HG02798 (cell line): ENCODE data around the gene SLC30A3.
A peak's percentile ranks its signal among the peaks of the same experiment; 100 is the strongest.
"Not testable (repeated sequence)": the region's sequence is repeated elsewhere in the genome, so short reads cannot be mapped to it uniquely, and the experiment has no call there.

Source experiments
- ATAC-seq: cut with Tn5 transposase; IDR thresholded peaks from one replicate; pipeline ENCODE4 v1.9.1; 2021; ENCODE audit warnings: mild to moderate bottlenecking; ENCODE audit not compliant: unreplicated experiment, poor library complexity

SLC30A3 gene, protein sequence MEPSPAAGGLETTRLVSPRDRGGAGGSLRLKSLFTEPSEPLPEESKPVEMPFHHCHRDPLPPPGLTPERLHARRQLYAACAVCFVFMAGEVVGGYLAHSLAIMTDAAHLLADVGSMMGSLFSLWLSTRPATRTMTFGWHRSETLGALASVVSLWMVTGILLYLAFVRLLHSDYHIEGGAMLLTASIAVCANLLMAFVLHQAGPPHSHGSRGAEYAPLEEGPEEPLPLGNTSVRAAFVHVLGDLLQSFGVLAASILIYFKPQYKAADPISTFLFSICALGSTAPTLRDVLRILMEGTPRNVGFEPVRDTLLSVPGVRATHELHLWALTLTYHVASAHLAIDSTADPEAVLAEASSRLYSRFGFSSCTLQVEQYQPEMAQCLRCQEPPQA

DNA sequence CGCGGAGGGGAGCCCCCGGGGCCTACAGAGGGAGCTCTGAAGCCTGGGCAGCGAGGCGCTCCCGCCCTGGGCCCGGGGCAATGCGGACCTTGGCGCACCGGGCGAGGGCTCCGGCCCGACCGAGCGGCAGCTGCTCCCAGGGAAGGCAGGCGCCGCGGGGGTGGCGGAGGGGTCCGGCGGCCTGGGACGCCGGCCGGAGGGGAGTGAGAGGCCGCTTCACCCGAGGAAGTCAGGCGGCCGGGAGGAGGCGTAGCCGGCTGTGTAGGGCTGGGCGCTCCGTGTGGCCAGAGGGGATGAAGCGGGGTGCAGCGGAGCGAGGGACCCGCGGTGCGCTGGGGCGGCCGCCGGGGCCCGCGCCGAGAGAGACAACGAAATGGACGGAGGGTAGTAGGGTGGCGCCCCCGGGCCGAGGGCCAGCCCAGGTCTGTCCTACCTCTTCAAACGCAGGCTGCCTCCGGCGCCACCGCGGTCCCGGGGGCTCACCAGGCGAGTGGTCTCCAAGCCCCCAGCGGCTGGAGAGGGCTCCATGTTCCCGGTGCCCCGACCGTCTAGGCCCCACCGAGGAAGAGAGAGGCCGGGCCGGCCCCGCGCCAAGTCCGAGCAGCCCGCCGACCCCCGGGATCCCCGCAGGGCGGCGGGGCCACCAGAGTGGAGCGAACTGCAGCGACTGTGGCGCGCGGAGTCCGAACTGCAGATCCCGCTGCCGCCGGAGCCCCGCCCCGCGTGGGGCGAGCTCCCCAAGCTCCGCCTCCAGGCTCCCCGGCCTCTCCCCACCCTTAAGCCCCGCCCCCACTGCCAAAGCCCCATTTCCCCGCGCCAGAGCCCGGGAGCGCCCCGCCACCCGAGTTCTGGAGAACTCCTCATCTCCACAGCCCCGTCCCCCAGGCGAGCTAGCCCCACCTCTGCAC lies at the start of gene SLC30A3:
SLC30A3 (minus strand) TSS at position 669 of the 908 bp plus-strand sequence; CDS start at position 528, 141 bp downstream.
- peak; percentile 57 for ATAC-seq

DNA sequence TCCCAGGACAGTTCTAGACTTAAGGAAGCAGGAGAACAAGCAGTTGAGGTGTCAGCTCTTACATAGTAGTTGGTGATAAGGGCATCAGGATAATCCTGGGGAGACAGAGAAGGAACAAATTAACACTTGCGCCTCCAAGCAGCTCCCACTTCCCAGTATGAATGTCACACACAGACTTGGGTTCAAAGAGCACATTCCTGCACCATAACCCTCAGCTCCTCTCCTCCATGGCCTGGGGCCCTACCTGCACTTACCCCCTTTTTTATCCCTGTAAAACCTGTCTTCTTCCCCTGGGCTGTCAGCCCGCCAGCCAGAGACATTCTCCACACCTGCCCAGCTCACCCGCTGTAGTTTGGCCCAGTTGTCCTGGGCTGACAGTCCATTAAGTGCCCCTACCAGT lies 49.3 kb upstream of the SLC30A3 start:
- no peak for ATAC-seq

DNA sequence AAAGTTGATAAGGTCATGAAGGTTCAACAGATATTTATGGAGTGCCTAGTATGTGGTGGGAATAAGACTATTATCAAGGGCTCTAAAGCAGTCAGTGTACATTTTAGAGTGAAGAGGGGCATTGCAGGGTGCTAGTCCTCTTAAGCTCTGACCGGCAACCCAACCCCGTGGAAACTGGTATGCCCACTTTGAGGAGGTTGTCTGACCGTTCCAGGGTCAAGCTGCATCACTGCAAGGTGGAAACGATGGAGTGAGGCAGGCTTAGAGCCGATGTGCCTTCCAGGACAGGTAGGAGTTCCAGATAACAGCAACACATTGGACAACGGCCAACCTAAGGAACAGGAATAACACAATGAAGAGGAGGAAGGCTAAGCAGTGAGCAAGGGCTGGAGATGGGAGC lies 46.8 kb upstream of the SLC30A3 start:
- no peak for ATAC-seq

DNA sequence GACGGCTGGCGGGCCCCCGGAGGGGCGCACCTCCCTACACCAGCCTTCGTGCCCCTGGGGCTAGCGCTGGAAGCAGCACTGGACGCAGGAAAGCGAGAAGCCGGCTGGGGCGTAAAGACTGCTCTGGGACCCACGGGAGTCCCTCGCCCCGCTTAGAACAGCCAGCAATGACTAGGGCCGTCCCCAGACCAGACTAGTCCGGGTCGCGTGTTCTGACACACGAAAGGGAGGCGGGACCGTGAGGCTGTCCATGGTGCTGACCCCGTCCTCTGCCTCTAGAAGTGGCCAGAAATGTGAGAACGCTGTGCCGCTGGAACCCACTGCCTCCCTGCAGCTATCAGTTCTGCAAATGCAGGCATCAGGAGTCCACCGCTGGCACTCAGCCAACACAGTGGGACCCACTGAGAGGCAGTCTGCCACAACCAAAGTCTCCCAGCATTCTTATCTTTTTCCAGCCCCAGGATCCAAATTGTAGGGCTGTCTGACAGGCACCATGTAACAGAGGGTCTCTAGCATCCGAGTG lies 45.6 kb upstream of the SLC30A3 start, which contains the start of gene UCN:
UCN (minus strand) TSS at position 87 of the 523 bp plus-strand sequence. CDS start 550 bp downstream, outside the sequence.
- ATAC-seq, result no peak

DNA sequence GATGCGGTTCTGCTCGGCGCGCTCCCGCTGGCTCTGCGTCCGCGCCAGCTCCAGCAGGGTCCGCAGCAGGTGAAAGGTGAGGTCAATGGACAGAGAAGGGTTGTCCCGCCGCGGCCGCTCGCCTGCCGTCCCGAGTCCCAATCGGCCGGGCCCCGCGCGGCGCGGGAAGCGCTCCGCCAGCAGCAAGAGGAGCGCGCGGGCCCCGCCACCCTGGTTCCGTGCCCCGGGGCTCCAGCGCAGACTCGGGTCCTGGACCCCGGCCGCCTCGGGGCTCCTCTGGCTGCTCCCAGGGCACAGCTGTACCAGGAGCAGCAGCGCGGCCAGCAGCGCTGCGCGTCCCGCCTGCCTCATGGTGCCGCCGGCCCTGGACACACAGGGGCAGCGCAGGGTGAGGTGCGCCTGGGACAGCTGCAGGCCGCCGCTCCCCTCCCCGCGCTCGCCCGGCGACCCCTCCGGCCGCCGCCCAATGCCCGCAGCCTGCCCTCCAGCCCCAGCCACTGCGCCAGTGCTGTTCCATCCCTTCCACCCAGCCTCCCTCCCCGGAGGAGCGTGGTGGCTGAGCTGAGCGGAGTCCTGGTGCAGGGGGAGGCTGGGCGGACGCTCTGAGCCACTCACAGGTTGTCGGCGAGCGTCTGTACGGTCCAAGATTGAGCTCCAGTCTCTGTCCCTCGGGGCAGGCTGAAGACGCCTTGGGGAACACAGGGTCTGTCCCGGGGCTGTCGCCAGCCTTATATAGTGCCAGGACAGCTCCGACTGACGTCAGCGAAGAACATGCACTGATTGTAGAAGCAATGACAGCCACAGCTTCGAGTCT lies 44.9 kb upstream of the SLC30A3 start:
- ATAC-seq, result no peak

DNA sequence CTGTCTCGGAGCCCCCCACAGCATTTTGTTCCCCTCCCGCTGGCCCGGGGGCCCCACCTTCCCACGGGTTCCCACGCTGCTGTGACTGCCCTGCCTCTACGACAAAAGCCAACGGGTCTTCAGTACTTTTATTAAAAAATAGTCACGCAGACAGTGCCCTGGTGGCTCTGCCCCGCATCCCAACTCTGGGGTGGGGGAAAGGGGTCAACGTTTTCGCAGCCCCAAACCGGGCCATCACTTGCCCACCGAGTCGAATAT lies 44.4 kb upstream of the SLC30A3 start:
- no peak for ATAC-seq

DNA sequence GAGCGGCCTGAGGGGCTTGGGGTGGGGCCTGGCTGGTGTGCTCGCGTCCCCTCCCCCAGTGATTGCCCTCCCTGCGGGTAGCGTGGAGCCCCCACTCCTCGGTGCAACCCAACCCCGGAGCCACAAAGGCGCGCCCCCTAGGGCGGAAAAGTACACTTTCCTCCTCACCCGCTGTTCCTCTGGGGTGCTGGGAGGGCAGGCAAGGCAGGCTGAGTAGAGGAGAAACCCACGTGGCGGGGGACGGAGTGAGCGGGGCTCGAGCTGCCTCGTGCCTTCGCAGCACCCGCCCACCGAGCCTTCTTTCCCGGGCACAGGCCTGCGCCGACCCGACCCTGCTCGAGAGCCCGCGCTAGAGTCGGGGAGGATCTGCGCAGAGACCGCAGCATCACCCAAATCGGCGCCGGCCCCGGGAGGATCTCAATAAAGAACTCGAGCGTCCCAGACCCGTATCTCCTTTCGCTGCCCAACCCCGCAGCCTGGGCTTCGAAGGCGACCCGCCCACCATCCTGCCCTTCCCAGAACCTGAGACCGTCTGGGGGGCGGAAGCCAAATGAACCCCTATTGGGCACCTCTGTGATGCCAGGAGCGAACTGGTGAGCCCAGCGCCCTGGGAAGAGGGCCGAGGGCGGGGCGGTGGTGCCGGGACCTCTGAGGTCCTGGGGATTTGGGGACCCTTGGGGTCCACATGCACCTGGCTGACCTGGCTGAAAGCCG lies 43.9 kb upstream of the SLC30A3 start:
- no peak for ATAC-seq

DNA sequence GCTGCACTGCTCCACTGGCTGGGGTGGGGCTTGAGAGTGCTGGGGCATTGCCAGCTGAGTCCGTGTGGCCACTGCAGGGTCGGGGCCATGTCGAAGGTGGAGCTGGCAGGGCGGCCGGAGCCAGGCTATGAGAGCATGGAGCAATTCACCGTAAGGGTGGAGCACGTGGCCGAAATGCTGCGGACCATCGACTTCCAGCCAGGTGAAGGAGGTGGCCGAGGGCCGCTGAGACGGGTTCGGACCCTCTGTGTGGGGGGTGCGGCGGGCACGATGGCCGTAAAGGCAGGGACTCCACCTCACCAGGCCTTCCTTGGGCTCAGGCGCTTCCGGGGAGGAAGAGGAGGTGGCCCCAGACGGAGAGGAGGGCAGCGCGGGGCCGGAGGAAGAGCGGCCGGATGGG lies 43.3 kb upstream of the SLC30A3 start:
- ATAC-seq, result no peak

DNA sequence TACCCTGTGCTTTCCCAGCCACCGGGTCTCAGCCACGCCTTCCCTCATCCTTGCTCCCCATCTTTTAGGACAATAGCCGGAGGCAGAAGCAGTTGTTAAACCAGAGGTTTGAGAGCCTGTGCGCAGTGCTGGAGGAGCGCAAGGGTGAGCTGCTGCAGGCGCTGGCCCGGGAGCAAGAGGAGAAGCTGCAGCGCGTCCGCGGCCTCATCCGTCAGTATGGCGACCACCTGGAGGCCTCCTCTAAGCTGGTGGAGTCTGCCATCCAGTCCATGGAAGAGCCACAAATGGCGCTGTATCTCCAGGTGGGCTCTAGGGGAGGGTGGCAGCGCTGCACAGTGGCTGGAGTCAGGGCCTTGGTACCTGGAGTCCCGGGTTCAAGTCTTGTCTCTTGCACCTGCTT lies 42.7 kb upstream of the SLC30A3 start:
- no peak for ATAC-seq

DNA sequence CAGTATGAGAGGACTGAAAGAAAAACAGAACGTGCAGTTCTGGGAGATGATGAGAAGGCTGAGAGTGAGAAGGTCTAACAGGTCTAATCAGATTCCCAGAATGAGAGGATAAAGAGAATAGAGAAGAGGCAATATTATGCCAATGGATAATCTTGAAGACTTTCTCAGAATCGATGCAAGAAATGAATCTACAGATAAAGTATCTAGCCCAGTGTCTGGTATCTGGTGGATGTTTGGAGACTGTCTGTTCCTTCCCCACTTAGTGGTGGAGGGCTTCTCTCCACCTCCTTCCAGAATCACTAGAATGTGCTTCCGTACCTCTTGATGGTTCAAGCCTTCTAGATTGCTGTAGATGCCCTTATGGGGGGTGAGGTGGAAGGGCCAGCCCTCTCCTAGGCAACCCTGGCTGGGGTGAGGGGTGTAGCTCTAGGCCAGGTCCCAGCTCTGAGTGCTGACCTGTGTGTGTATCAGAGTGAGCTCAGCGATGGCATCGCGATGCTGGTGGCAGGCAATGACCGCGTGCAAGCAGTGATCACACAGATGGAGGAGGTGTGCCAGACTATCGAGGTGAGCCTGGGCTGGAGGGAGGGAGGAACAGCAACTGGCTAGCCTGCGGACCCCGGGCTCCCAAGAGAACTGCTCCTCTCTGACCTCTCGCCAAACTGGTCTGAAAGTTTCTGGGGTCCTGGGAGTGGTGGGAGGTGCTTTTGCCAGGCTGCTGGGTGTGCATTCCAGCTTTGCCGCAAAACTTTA lies 41.8 kb upstream of the SLC30A3 start:
- ATAC-seq, result no peak

DNA sequence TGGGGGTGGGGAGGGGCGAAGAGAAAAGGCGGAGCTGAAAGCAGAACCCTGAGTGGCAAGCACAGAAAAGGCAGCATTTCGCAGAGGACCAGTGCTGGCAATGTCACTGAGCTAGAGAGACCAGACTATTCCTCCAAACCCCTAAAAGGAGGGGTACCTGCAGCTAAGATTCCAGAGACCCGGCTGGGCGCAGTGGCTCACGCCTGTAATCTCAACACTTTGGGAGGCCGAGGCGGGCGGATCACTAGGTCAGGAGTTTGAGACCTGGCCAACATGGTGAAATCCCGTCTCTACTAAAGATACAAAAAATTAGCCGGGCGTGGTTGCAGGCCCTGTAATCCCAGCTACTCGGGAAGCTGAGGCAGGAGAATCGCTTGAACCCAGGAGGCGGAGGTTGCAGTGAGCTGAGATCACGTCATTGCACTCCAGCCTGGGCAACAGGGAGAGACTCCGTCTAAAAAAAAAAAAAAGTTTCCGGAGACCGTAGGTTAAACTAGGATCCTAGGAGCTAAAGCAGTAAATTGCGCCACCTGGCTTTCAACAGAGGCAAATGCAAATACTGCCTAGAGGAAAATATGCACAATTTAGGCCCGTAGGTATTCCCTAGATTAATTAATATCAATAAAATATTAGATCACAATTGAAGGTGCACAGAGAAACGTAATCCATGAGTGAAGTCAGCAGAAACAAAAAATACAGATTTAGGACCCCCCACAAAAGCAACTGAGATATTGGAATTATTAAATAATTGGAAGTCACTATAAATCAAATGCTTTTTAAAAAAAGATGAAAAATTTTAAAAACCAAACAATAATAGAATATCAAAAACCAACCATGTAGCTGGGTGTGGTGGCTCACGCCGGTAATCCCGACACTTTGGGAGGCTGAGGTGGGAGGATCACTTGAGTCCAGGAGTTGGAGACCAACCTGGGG lies 40.5 kb upstream of the SLC30A3 start:
- no peak for ATAC-seq

DNA sequence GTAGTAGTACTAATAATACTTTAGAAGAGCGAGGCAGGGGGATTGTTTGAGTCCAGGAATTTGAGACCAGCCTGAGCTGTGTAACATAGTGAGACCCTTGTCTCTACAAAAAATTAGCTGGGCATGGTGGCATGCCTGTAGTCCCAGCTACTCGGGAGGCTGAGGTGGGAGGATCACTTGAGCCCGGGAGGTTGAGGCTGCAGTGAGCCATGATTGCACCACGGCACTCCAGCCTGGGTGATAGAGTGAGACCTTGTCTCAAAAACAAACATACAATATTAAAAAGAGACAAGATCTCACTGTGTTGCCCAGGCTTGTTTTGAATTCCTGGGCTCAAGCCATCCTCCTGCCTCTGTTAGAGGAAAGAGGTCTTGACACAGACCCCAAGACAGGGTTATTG lies 37.8 kb upstream of the SLC30A3 start:
- not testable (repeated sequence) for ATAC-seq

DNA sequence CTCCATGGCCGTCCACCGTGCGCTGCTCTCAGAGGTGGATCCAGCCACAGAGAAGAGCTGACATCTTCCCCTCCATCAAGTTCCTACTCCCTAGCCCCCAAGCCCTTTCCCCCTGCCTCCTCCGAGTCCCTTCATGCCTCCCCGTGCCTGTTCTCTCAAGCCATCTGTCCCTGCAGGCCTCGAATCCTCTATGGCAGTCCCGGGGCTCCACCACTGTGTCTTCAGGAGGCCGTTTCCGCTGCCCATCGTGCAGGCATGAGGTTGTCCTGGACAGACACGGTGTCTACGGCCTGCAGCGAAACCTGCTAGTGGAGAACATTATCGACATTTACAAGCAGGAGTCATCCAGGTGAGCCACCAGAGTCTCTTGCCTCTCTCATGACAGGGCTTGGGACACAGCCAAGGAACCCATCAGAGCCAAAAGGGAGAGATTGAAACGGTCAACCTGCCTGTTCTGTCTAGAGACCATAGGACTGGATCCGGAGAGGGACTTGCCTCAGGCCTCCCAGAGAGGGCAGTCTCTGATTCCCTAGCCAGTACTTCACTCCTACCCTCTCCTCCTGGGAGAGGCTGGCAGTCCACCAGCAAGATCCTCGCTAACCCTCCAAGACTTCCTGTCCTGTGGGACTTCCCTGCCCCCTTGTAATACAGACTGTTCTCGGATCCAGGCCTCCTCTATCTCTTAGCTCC lies 35.7 kb upstream of the SLC30A3 start:
- no peak for ATAC-seq

DNA sequence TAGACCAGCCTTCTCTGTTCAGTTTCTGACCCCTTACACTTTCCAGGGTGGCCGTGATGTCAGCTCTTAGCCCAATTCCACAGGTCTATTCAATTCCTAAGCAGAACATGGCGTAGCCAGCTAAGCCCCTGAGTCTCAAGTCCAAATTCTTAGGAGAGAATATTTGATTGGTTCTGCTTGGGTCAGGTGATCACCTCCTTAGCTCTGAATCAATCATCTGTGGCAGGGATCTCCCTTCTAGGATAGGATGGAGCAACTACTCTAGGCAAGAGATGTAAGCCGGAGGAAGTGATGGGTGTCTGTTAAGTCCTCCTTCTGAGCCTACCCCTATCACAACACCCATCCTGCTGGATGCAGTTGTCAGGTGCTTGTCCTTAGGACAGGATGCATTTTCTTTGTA lies 34.3 kb upstream of the SLC30A3 start:
- ATAC-seq, result no peak

DNA sequence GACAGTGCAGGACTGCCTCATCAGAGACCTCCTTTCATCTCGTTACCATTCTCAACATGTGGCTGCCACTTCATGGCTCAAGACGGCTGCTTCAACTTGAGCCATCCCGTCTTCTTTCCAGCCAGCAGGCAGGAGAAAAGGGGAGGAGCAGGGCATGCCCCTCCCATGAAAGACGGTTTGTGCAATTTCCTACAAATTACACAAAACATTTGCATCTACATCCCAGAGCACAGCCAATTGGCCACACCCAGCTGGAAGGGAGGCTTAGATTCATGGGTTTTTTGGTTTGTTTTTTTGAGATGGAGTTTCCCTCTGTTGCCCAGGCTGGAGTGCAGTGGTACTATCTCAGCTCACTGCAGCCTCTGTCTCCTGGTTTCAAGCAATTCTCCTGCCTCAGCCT lies 33.6 kb upstream of the SLC30A3 start:
- no peak for ATAC-seq

DNA sequence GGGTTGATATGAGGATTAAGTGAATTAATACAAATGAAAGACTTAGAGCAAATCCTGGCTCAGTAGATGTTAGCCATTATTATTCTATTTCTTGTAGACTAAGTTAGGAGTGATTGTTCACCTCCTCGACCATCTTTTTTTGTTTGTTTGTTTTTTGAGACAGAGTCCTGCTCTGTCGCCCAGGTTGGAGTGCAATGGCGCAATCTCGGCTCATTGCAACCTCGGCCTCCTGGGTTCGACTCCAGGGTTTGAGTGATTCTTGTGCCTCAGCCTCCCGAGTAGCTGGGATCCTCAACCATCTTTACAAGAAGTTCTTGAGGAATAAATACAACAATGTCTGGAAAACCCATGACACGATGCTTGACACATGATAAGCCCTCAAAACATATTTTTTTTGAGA lies 32.1 kb upstream of the SLC30A3 start:
- no peak for ATAC-seq

DNA sequence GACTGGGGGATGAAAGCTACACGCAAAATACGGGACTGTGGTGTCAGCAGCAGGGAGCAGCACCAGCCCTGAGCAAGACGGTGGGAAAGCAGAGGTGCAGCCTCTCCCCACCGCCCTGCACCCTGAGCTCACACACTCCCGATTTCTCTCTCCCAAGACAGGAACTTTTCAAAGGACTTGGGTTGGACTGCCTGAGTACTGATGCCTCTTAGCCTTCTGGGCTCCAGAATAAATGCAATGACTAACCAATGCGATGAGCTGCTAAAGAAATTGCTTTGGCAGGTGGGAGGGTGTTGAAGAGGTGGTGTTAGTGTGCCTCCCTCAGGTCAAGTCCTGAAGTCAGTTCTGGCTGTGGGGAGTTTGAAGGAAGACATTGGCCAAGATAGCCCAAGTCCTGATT lies 29.0 kb upstream of the SLC30A3 start:
- ATAC-seq, result no peak

DNA sequence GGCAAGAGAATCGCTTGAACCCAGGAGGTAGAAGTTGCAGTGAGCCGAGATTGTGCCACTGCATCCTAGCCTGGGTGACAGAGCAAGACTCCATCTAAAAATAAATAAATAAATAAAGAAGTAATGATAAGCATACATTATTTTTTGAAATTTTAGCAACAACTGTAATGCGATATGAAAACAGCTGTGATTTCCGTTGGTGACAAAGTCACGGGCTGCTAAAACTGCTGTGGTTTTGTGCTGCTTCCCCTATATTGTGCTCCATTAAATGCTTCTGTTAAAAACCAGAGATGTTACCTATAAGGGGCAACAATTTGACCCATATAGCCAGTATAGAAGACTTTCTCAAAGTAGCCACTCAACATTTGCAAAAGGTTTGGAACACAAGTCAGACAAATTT lies 27.7 kb upstream of the SLC30A3 start:
- no peak for ATAC-seq
